GM18517 (cell line): ENCODE data around the gene AIFM1.
A peak's percentile ranks its signal among the peaks of the same experiment; 100 is the strongest.

Experiments used
- ATAC-seq: cut with Tn5 transposase; IDR thresholded peaks from one replicate; pipeline ENCODE4 v1.9.1; 2021; ENCODE audit warnings: mild to moderate bottlenecking, moderate library complexity; ENCODE audit not compliant: unreplicated experiment

AIFM1 gene

GRCh38 chrX:130171446-130172126, 5.9 kb upstream of the AIFM1 start, which contains the start of gene RAB33A:
RAB33A (plus strand) TSS chrX:130171962; CDS start chrX:130172063, 101 bp downstream.
- ATAC-seq: no peak

GRCh38 chrX:130170752-130171445, 5.3 kb upstream of the AIFM1 start:
- peak; percentile 60 for ATAC-seq

- ATAC-seq: no peak
Measured at GRCh38 chrX:130167040-130167439, 1.4 kb upstream of the AIFM1 start.

GRCh38 chrX:130166503-130166777, 799 bp upstream of the AIFM1 start:
- ATAC-seq: no peak

- no peak for ATAC-seq
Measured at GRCh38 chrX:130165181-130165702, 399 bp downstream of the AIFM1 start.

GRCh38 chrX:130163398-130163797, 2.2 kb downstream of the AIFM1 start:
- no peak for ATAC-seq

GRCh38 chrX:130162094-130162735, 3.4 kb downstream of the AIFM1 start:
- no peak for ATAC-seq

- no peak for ATAC-seq
Measured at GRCh38 chrX:130159776-130160175, 5.9 kb downstream of the AIFM1 start.

GRCh38 chrX:130158311-130158710, 7.3 kb downstream of the AIFM1 start:
- ATAC-seq: no peak

- ATAC-seq: no peak
Measured at GRCh38 chrX:130155564-130155963, 10.1 kb downstream of the AIFM1 start.

GRCh38 chrX:130147631-130148030, 18.0 kb downstream of the AIFM1 start:
- ATAC-seq: no peak

GRCh38 chrX:130145123-130145522, 20.5 kb downstream of the AIFM1 start:
- ATAC-seq: no peak

GRCh38 chrX:130144509-130144908, 21.1 kb downstream of the AIFM1 start:
- ATAC-seq: no peak

GRCh38 chrX:130139474-130140201, 26.0 kb downstream of the AIFM1 start:
- no peak for ATAC-seq

GRCh38 chrX:130136961-130137360, 28.7 kb downstream of the AIFM1 start:
- no peak for ATAC-seq

- no peak for ATAC-seq
Measured at GRCh38 chrX:130136496-130136895, 29.1 kb downstream of the AIFM1 start.

- ATAC-seq: no peak
Measured at GRCh38 chrX:130130990-130131389, 34.7 kb downstream of the AIFM1 start.

GRCh38 chrX:130125091-130125874, 40.4 kb downstream of the AIFM1 start:
- no peak for ATAC-seq

GRCh38 chrX:130124577-130124976, 41.1 kb downstream of the AIFM1 start:
- no peak for ATAC-seq

GRCh38 chrX:130121505-130121800, 44.2 kb downstream of the AIFM1 start:
- no peak for ATAC-seq
